SJCRH30 (cell line): ENCODE data around the gene WDR90. TPM values are rescaled to one million over a fixed set of nuclear protein-coding genes. Genes with fewer than 3 reads are reported as not detected.
A peak's percentile ranks its signal among the peaks of the same experiment; 100 is the strongest.

Experiments used
- DNase-seq, 2 experiments: peaks; one replicate each; pipeline ENCODE4 v3.0.0-alpha.2; 2015 to 2020
- H3K27ac ChIP-seq: fragments of 250-450 bp; sonication (Bioruptor Pico); 2 replicates; pipeline ENCODE4 v1.5.1; 2020; ENCODE audit warnings: mild to moderate bottlenecking, moderate library complexity
- H3K27me3 ChIP-seq: fragments of 250-450 bp; sonication (Bioruptor Pico); 2 replicates; pipeline ENCODE4 v1.5.1; 2020; ENCODE audit warnings: mild to moderate bottlenecking, moderate library complexity
- H3K36me3 ChIP-seq: fragments of 250-450 bp; sonication (Bioruptor Pico); 2 replicates; pipeline ENCODE4 v1.5.1; 2020; ENCODE audit warnings: mild to moderate bottlenecking, moderate library complexity
- H3K4me1 ChIP-seq: fragments of 250-450 bp; sonication (Bioruptor Pico); 2 replicates; pipeline ENCODE4 v1.5.1; 2020; ENCODE audit warnings: mild to moderate bottlenecking, moderate library complexity
- H3K4me3 ChIP-seq: fragments of 250-450 bp; sonication (Bioruptor Pico); 2 replicates; pipeline ENCODE4 v1.5.1; 2020; ENCODE audit warnings: mild to moderate bottlenecking, moderate library complexity
- H3K9me3 ChIP-seq: fragments of 250-450 bp; sonication (Bioruptor Pico); replicated peaks from 2 replicates; pipeline ENCODE4 v1.5.1; 2020; ENCODE audit warnings: mild to moderate bottlenecking, moderate library complexity
- total RNA-seq: library from RNA; depleted of rRNA; stranded (reverse); fragments of >200 nt; shearing (Covaris generic); gene quantifications from 2 replicates; pipeline ENCODE4 v1.2.3, GENCODE V29; 2014

The WDR90 gene
- total RNA-seq, 1 experiment from 2014 or later, result 18.3 TPM

DNA sequence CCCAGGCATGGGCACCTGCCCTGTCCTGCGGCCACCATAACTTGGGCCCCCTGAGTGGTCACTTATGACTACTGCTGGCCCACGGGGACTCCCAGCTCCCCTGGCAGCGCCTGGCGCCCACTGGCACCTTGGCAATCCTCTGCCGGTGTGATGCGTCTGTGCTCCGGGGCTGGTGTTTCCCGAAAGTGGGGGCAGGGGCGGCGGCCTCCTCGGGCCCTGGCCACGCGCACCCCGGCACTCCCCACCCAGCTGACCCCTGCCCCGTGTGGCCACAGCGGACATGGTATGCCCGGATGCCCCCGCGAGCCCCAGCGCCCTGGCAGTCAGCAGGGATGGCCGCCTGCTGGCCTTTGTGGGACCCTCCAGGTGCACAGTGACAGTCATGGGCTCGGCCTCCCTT is 8.3 kb downstream of the WDR90 start:
- no peaks in the 10 kb centered on the region for H3K9me3 ChIP-seq
- H3K27ac ChIP-seq, result no peak overlapping the region
- no peaks in the 10 kb centered on the region for H3K27me3 ChIP-seq
- no peaks in the 10 kb centered on the region for H3K4me1 ChIP-seq
- no peaks in the 10 kb centered on the region; the same call in 1 of the 2 replicates for H3K36me3 ChIP-seq
- DNase-seq, result no peak
- no peak overlapping the region for H3K4me3 ChIP-seq

- H3K36me3 ChIP-seq, result no peaks in the 10 kb centered on the region; the same call in 1 of the 2 replicates
- H3K27ac ChIP-seq, result no peak overlapping the region
- H3K9me3 ChIP-seq, result no peaks in the 10 kb centered on the region
- no peaks in the 10 kb centered on the region for H3K4me1 ChIP-seq
- no peak overlapping the region for H3K4me3 ChIP-seq
- DNase-seq, result no peak
- no peaks in the 10 kb centered on the region for H3K27me3 ChIP-seq
Measured at GRCh38 chr16:658679-659571, 9.8 kb downstream of the WDR90 start.

- H3K36me3 ChIP-seq, result no peaks in the 10 kb centered on the region; the same call in 1 of the 2 replicates
Measured at GRCh38 chr16:659618-660017, 10.5 kb downstream of the WDR90 start.

DNA sequence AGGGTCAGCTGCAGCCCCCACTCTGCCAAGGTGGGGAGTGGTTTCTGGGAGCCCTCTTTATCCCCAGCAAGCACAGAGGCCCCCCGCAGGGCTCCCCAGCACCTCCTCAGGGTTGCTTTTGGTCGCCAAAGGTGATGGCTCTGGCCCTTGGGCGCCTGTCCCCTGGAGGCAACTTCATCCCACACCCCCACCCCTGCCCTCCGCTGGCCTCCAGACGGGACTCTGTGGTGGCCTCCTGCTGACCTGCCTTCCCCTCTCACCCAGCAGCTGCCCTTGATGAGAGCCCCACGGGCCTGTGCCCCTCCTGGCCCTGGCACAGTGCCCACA is 10.9 kb downstream of the WDR90 start:
- Histone ChIP-seq H3K4me1 (no peaks in the 10 kb centered on the region), H3K27me3 (no peaks in the 10 kb centered on the region), H3K27ac (no peak overlapping the region), H3K9me3 (no peaks in the 10 kb centered on the region), H3K36me3 (no peaks in the 10 kb centered on the region; the same call in 1 of the 2 replicates), H3K4me3 (no peak overlapping the region)
- no peak for DNase-seq

More at GRCh38 chr16:659618-660017, 10.5 kb downstream of the WDR90 start:
- Histone ChIP-seq H3K4me1 (no peaks in the 10 kb centered on the region), H3K4me3 (no peak overlapping the region), H3K27me3 (no peaks in the 10 kb centered on the region), H3K9me3 (no peaks in the 10 kb centered on the region), H3K27ac (no peak overlapping the region)
- DNase-seq, result no peak

- peak; percentile 59 to 66 for DNase-seq
- H3K27me3 ChIP-seq, result no peaks in the 10 kb centered on the region
- no peaks in the 10 kb centered on the region for H3K4me1 ChIP-seq
- peak overlapping the region; percentile 26; the same call in 1 of the 2 replicates for H3K4me3 ChIP-seq
- no peak overlapping the region for H3K27ac ChIP-seq
- no peaks in the 10 kb centered on the region for H3K9me3 ChIP-seq
- no peaks in the 10 kb centered on the region; the same call in 1 of the 2 replicates for H3K36me3 ChIP-seq
Measured at GRCh38 chr16:660459-661183, 11.5 kb downstream of the WDR90 start.

DNA sequence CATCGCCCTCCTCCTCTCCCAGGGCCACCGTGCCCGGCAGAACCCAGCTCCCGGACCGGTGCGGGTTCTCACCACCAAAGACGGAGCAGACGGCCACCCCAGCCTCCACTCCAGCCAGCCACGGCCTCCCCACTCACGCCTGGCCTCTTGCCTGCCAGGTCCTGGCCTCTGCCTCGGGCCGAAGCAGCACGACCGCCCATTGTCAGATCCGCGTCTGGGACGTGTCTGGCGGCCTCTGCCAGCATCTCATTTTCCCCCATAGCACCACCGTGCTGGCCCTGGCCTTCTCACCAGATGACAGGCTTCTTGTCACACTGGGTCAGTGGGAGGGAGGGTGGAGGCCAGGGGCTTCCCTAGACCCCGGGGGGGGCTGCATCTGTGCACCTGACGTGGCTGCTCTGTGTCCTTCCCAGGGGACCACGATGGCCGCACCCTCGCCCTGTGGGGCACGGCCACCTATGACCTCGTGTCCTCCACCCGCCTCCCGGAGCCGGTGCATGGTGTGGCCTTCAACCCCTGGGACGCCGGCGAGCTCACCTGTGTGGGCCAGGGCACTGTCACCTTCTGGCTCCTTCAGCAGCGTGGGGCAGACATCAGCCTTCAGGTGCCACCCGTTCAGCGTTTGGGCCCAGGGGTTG is 12.1 kb downstream of the WDR90 start:
- H3K36me3 ChIP-seq, result no peaks in the 10 kb centered on the region; the same call in 1 of the 2 replicates
- no peaks in the 10 kb centered on the region for H3K9me3 ChIP-seq
- no peak for DNase-seq
- no peaks in the 10 kb centered on the region for H3K27me3 ChIP-seq
- H3K4me1 ChIP-seq, result no peaks in the 10 kb centered on the region
- no peak overlapping the region for H3K4me3 ChIP-seq
- H3K27ac ChIP-seq, result no peak overlapping the region

DNA sequence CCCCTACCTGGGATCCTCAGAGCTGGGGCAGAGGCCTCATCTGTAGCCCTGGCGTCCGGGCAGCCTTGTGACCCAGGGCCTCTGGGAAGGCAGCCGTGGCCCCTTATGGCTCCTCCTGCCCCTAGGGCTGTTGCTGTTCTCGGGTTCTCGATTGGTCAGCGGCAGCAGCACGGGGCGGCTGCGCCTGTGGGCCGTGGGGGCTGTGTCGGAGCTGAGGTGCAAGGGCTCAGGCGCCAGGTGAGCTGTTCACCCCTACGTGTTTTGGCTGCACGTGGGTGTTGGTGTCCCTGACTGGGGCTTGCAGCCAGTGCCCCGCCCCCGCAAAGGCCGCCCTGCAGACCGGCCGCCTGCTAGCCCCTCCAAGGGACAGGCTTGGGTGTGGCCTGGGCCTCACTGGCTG is 12.9 kb downstream of the WDR90 start:
- H3K27ac ChIP-seq, result no peak overlapping the region
- no peaks in the 10 kb centered on the region for H3K9me3 ChIP-seq
- H3K36me3 ChIP-seq, result no peaks in the 10 kb centered on the region; the same call in 1 of the 2 replicates
- no peak overlapping the region for H3K4me3 ChIP-seq
- no peaks in the 10 kb centered on the region for H3K27me3 ChIP-seq
- no peaks in the 10 kb centered on the region for H3K4me1 ChIP-seq
- DNase-seq, result no peak

DNA sequence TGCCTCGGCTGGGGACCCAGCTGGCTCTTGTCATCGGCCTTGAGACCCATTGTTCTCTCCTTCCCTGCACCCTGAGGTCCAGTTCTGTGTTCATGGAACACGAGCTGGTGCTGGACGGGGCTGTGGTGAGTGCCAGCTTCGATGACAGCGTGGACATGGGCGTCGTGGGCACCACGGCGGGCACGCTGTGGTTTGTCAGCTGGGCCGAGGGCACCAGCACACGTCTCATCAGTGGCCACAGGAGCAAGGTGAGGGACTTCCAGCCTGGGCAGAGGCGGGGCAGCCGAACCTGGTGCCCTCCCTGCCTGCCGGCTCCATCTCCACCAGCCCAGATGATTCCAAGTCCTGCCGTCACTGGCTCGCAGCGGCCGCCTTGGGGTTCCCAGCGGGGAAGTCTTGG is 13.4 kb downstream of the WDR90 start:
- Histone ChIP-seq H3K4me3 (no peak overlapping the region), H3K4me1 (no peaks in the 10 kb centered on the region), H3K27ac (no peak overlapping the region), H3K27me3 (no peaks in the 10 kb centered on the region), H3K36me3 (no peaks in the 10 kb centered on the region; the same call in 1 of the 2 replicates), H3K9me3 (no peaks in the 10 kb centered on the region)
- no peak for DNase-seq

- no peaks in the 10 kb centered on the region for H3K9me3 ChIP-seq
- no peak overlapping the region for H3K27ac ChIP-seq
- no peak overlapping the region for H3K4me3 ChIP-seq
- H3K27me3 ChIP-seq, result no peaks in the 10 kb centered on the region
- H3K36me3 ChIP-seq, result peaks cover 14% of the 10 kb centered on the region
- H3K4me1 ChIP-seq, result peaks cover 5% of the 10 kb centered on the region; the same call in 1 of the 2 replicates
- DNase-seq, result no peak
Measured at GRCh38 chr16:666572-666971, 17.4 kb downstream of the WDR90 start.

- Histone ChIP-seq H3K36me3 (peaks cover 19% of the 10 kb centered on the region), H3K4me1 (peaks cover 5% of the 10 kb centered on the region; the same call in 1 of the 2 replicates), H3K27ac (no peak overlapping the region), H3K9me3 (no peaks in the 10 kb centered on the region), H3K4me3 (peak overlapping the region; percentile 88), H3K27me3 (no peaks in the 10 kb centered on the region)
- DNase-seq, result no peak
Measured at GRCh38 chr16:667113-667779, 18.1 kb downstream of the WDR90 start.

- Histone ChIP-seq H3K9me3 (no peaks in the 10 kb centered on the region), H3K4me3 (peak within 1 kb of the TSS; percentile 88), H3K4me1 (peaks cover 5% of the 10 kb centered on the region; the same call in 1 of the 2 replicates), H3K36me3 (peaks cover 26% of the 10 kb centered on the region), H3K27ac (peak within 1 kb of the TSS; percentile 39; the same call in 1 of the 2 replicates), H3K27me3 (no peaks in the 10 kb centered on the region)
- DNase-seq, result peak; percentile 89 to 92
Measured at GRCh38 chr16:667780-668518, 18.8 kb downstream of the WDR90 start, which contains the start of gene RHOT2. Gene RHOT2 (plus strand): TSS chr16:668132. CDS start chr16:668200, 68 bp downstream.

DNA sequence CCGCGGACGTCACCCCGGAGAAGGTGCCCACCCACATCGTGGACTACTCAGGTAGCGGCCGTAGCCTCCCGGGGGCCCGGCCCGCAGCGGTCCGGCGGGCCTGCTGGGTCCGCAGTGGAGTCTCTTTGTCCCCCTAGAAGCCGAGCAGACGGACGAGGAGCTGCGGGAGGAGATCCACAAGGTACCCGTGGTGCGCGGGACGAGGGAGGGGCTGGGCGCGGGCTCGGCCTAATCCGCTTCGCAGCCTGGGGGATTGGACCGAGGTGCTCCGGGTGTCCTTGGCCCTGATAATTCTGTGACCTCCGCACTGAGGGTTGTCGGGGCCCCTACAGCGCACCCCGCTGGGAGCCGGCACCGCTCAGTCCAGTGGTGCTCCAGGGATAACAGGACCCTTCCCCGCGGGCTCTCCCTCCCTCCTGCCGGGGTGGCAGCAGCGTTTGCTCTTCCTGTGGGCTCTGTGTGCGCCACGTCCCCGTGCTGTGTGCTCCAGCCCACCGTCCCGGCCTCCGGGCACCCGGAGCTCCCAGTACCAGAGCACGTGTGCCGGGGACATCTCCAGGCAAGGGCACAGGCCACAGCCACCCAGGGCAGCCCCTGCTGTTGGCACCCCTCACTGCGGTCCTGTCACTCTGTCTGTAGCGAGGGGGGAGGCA is 19.5 kb downstream of the WDR90 start:
- H3K4me3 ChIP-seq, result peak overlapping the region; percentile 88
- no peaks in the 10 kb centered on the region for H3K27me3 ChIP-seq
- no peaks in the 10 kb centered on the region for H3K9me3 ChIP-seq
- H3K36me3 ChIP-seq, result peaks cover 33% of the 10 kb centered on the region
- peak overlapping the region; percentile 39; the same call in 1 of the 2 replicates for H3K27ac ChIP-seq
- DNase-seq, result no peak
- H3K4me1 ChIP-seq, result peaks cover 5% of the 10 kb centered on the region; the same call in 1 of the 2 replicates

DNA sequence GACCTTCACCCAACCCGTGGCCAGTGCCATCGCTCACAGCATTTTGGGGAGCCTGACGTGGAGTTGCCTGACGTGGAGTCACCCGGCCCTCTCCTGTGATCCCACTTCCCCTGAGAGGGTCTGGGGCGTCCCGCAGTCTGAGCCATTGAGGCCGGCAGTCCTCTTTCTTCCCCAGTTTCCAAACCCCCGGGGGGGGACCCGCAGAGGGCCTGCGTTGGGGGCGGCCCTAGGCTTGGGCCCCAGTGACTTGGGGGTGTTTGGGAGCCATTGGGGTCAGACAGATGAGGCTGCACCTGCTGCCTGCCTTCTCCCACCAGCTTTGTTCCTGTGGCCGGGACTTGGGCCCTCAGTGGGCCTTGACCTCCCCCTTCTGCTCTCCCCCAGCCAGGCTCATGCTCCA is 20.5 kb downstream of the WDR90 start:
- peaks cover 41% of the 10 kb centered on the region for H3K36me3 ChIP-seq
- no peak overlapping the region for H3K4me3 ChIP-seq
- no peaks in the 10 kb centered on the region for H3K27me3 ChIP-seq
- no peak overlapping the region for H3K27ac ChIP-seq
- peaks cover 5% of the 10 kb centered on the region; the same call in 1 of the 2 replicates for H3K4me1 ChIP-seq
- no peak for DNase-seq
- no peaks in the 10 kb centered on the region for H3K9me3 ChIP-seq
